HCT116 (cell line): ENCODE measurements around the gene ENTHD1.

ENCODE experiments used
- POLR2AphosphoS5 ChIP-seq: IDR thresholded peaks from 2 replicates; pipeline ENCODE4 v1.6.1; 2011; ENCODE audit warnings: mild to moderate bottlenecking, low read depth, low read length, moderate library complexity
- TF ChIP-seq, protein P1 (sequence below), 3 experiments: fragments of 200-600 bp in 1 of 3; sonication (generic) in 1 of 3; IDR thresholded peaks in 2 of 3; conservative IDR thresholded peaks in 1 of 3; 2 replicates each; pipeline ENCODE4 v1.5.1; 2012 to 2017; ENCODE audit warnings: low read depth in 2 of 3, low read length in 2 of 3, antibody characterized with exemption in 1 of 3, borderline replicate concordance in 1 of 3, control low read depth in 1 of 3, mild to moderate bottlenecking in 1 of 3, mixed read lengths in 1 of 3, mixed run types in 1 of 3, moderate library complexity in 1 of 3; ENCODE audit not compliant: insufficient read depth in 1 of 3
- TF ChIP-seq, protein P2 (sequence below): IDR thresholded peaks from 2 replicates; pipeline ENCODE4 v1.6.1; 2012

DNA sequence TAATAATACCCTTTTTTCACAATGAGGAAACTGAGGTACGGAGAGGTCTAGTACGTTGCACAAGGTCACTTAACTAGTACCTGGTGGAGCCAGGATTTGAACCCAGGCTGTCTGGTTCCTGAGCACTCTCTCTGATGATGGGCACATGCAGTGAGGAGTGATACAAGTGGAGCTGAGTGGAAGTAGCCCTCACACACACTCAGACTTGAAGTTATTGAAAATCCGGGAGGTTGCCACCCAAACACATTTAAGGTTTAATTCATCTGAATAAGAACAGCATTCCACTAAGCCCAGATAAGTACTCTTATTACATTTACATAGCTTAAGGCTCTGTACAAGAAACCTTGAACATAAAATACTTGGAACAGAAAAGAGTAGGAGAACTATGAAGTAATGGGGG, 12.1 kb upstream of the ENTHD1 start:
- TF ChIP-seq POLR2AphosphoS5: no peak
- TF ChIP-seq, protein P1, sequence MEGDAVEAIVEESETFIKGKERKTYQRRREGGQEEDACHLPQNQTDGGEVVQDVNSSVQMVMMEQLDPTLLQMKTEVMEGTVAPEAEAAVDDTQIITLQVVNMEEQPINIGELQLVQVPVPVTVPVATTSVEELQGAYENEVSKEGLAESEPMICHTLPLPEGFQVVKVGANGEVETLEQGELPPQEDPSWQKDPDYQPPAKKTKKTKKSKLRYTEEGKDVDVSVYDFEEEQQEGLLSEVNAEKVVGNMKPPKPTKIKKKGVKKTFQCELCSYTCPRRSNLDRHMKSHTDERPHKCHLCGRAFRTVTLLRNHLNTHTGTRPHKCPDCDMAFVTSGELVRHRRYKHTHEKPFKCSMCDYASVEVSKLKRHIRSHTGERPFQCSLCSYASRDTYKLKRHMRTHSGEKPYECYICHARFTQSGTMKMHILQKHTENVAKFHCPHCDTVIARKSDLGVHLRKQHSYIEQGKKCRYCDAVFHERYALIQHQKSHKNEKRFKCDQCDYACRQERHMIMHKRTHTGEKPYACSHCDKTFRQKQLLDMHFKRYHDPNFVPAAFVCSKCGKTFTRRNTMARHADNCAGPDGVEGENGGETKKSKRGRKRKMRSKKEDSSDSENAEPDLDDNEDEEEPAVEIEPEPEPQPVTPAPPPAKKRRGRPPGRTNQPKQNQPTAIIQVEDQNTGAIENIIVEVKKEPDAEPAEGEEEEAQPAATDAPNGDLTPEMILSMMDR (IDR thresholded peaks at IDR 0.05 in 2 of 3, conservative IDR thresholded peaks at IDR 0.05 in 1 of 3; ENCODE audit: borderline replicate concordance in 1 of 3, insufficient read depth in 1 of 3, low read depth in 2 of 3, low read length in 2 of 3): no peak
- TF ChIP-seq, protein P2, sequence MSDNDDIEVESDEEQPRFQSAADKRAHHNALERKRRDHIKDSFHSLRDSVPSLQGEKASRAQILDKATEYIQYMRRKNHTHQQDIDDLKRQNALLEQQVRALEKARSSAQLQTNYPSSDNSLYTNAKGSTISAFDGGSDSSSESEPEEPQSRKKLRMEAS: no peak
